Smooth muscle cell (in vitro differentiated cells): ENCODE measurements around the gene FASTKD3. TPM values are rescaled to one million over a fixed set of nuclear protein-coding genes. Genes with fewer than 3 reads are reported as not detected.
"Not testable (repeated sequence)": the region's sequence is repeated elsewhere in the genome, so short reads cannot be mapped to it uniquely, and the experiment has no call there.

Source experiments
- DNase-seq: peaks from one replicate; lab custom pipeline; 2025; ENCODE audit not compliant: unreplicated experiment; lab: John Stamatoyannopoulos, UW
- H2AFZ ChIP-seq: fragments of 200-600 bp; sonication (generic); 2 replicates; pipeline ENCODE4 v1.6.0; 2016; ENCODE audit warnings: antibody characterized with exemption, low read depth, mild to moderate bottlenecking
- H3F3A ChIP-seq: fragments of 200-600 bp; sonication (generic); 2 replicates; pipeline ENCODE4 v1.6.0; 2017; ENCODE audit warnings: antibody characterized with exemption, low read depth
- H3K27ac ChIP-seq: fragments of 200-600 bp; sonication (generic); 2 replicates; pipeline ENCODE4 v1.5.1; 2016; ENCODE audit warnings: low read depth, mild to moderate bottlenecking
- H3K27me3 ChIP-seq: fragments of 200-600 bp; sonication (generic); 2 replicates; pipeline ENCODE4 v1.6.1; 2016; ENCODE audit warnings: low read depth, mild to moderate bottlenecking
- H3K36me3 ChIP-seq: fragments of 200-600 bp; sonication (generic); 2 replicates; pipeline ENCODE4 v1.5.1; 2016; ENCODE audit warnings: low read depth
- H3K4me1 ChIP-seq: fragments of 200-600 bp; sonication (generic); 2 replicates; pipeline ENCODE4 v1.5.1; 2016; ENCODE audit warnings: low read depth
- H3K4me2 ChIP-seq: fragments of 200-600 bp; sonication (generic); 2 replicates; pipeline ENCODE4 v1.6.0; 2016; ENCODE audit warnings: mild to moderate bottlenecking
- H3K4me3 ChIP-seq: fragments of 200-600 bp; sonication (generic); 2 replicates; pipeline ENCODE4 v1.5.1; 2016; ENCODE audit warnings: mild to moderate bottlenecking
- H3K79me2 ChIP-seq: fragments of 200-600 bp; sonication (generic); 2 replicates; pipeline ENCODE4 v1.6.0; 2016; ENCODE audit warnings: low read depth, mild to moderate bottlenecking
- H3K9ac ChIP-seq: fragments of 200-600 bp; sonication (generic); 2 replicates; pipeline ENCODE4 v1.6.0; 2016; ENCODE audit warnings: low read depth
- H3K9me3 ChIP-seq: fragments of 200-600 bp; sonication (generic); replicated peaks from 2 replicates; pipeline ENCODE4 v1.5.1; 2016; ENCODE audit warnings: low read depth
- H4K20me1 ChIP-seq: fragments of 200-600 bp; sonication (generic); 2 replicates; pipeline ENCODE4 v1.6.0; 2016; ENCODE audit warnings: low read depth
- WGBS: methylation state at CpG from one replicate; pipeline ENCODE4 v1.1.7; 2016; ENCODE audit warnings: low lambda C conversion rate; 5-methylcytosine and 5-hydroxymethylcytosine counted together
- polyA plus RNA-seq: library from polyadenylated mRNA; unstranded; fragments of >200 nt; fragmentation: Nextera tagmentation; extraction: Ambion mirVana; gene quantifications from 2 replicates; pipeline ENCODE4 v1.2.1, GENCODE V29; 2016
- total RNA-seq: library from RNA; depleted of rRNA; stranded (reverse); fragments of >200 nt; gene quantifications from 2 replicates; pipeline ENCODE4 v1.2.3, GENCODE V29; 2014
- TF ChIP-seq, protein P1 (sequence below): fragments of 200-600 bp; sonication (generic); IDR thresholded peaks from 2 replicates; pipeline ENCODE4 v1.5.1; 2017; ENCODE audit warnings: borderline replicate concordance, mild to moderate bottlenecking, antibody characterized with exemption; ENCODE audit not compliant: insufficient read depth, poor library complexity, severe bottlenecking

The FASTKD3 gene
- total RNA-seq = 16.5 and 18.0 TPM in 2 replicates
- 4.6 and 12.6 TPM in 2 replicates for polyA plus RNA-seq

GRCh38 chr5:7868773-7869473 is at the start of gene FASTKD3, which contains the start of gene MTRR:
Gene FASTKD3 (minus strand): TSS chr5:7869031. CDS start chr5:7868083, 948 bp downstream.
Gene MTRR (plus strand): TSS chr5:7869148. CDS start chr5:7870795, 1,647 bp downstream.
- peak within 1 kb of the TSS; percentile 92 for H3K9ac ChIP-seq
- H3K36me3 ChIP-seq = peaks cover 10% of the 10 kb centered on the region
- H2AFZ ChIP-seq = peak within 1 kb of the TSS; percentile 94
- peak within 1 kb of the TSS; percentile 56 for H3K27ac ChIP-seq
- H3K79me2 ChIP-seq = peaks cover 62% of the 10 kb centered on the region
- H3K4me2 ChIP-seq = peak within 1 kb of the TSS; percentile 92
- no peaks in the 10 kb centered on the region for H3K9me3 ChIP-seq
- no peaks in the 10 kb centered on the region for H3F3A ChIP-seq
- peak within 1 kb of the TSS; percentile 97 for H3K4me3 ChIP-seq
- H4K20me1 ChIP-seq = peaks cover 41% of the 10 kb centered on the region
- no peaks in the 10 kb centered on the region for H3K27me3 ChIP-seq
- WGBS = 1% methylated on average over 60 of the region's 83 CpGs
- TF ChIP-seq, protein P1, sequence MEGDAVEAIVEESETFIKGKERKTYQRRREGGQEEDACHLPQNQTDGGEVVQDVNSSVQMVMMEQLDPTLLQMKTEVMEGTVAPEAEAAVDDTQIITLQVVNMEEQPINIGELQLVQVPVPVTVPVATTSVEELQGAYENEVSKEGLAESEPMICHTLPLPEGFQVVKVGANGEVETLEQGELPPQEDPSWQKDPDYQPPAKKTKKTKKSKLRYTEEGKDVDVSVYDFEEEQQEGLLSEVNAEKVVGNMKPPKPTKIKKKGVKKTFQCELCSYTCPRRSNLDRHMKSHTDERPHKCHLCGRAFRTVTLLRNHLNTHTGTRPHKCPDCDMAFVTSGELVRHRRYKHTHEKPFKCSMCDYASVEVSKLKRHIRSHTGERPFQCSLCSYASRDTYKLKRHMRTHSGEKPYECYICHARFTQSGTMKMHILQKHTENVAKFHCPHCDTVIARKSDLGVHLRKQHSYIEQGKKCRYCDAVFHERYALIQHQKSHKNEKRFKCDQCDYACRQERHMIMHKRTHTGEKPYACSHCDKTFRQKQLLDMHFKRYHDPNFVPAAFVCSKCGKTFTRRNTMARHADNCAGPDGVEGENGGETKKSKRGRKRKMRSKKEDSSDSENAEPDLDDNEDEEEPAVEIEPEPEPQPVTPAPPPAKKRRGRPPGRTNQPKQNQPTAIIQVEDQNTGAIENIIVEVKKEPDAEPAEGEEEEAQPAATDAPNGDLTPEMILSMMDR = no peak
- H3K4me1 ChIP-seq = peaks cover 14% of the 10 kb centered on the region
- DNase-seq = peak; percentile 57

- Histone ChIP-seq H3K4me1 (no peaks in the 10 kb centered on the region), H3K9me3 (no peaks in the 10 kb centered on the region), H4K20me1 (no peaks in the 10 kb centered on the region), H3K4me2 (no peak overlapping the region), H3K36me3 (no peaks in the 10 kb centered on the region), H3K27ac (no peak overlapping the region), H3K79me2 (no peaks in the 10 kb centered on the region), H3F3A (no peaks in the 10 kb centered on the region), H3K27me3 (no peaks in the 10 kb centered on the region), H3K9ac (no peak overlapping the region), H2AFZ (no peak overlapping the region), H3K4me3 (no peak overlapping the region)
- TF ChIP-seq, protein P1 = no peak
- no peak for DNase-seq
- 71% methylated on average over 5 of the region's 5 CpGs for WGBS
Measured at GRCh38 chr5:7917130-7918123, 48.6 kb upstream of the FASTKD3 start.

- TF ChIP-seq, protein P1 = no peak
- Histone ChIP-seq H3K27me3 (no peaks in the 10 kb centered on the region), H3K36me3 (no peaks in the 10 kb centered on the region), H3K4me2 (no peak overlapping the region), H3F3A (no peaks in the 10 kb centered on the region), H4K20me1 (no peaks in the 10 kb centered on the region), H3K27ac (no peak overlapping the region), H3K79me2 (no peaks in the 10 kb centered on the region), H3K9ac (no peak overlapping the region), H3K9me3 (no peaks in the 10 kb centered on the region), H3K4me3 (no peak overlapping the region), H2AFZ (no peak overlapping the region), H3K4me1 (no peaks in the 10 kb centered on the region)
- no peak for DNase-seq
- WGBS = 83% methylated on average over 6 of the region's 6 CpGs
Measured at GRCh38 chr5:7916171-7916804, 47.5 kb upstream of the FASTKD3 start.

GRCh38 chr5:7911429-7911771 is 42.6 kb upstream of the FASTKD3 start:
- H3F3A ChIP-seq, H3K4me2 ChIP-seq, H3K79me2 ChIP-seq, H4K20me1 ChIP-seq, H3K9ac ChIP-seq, H3K4me1 ChIP-seq, H3K4me3 ChIP-seq, H3K27ac ChIP-seq, H2AFZ ChIP-seq, H3K27me3 ChIP-seq, DNase-seq: not testable (repeated sequence)
- H3K36me3 ChIP-seq = peaks cover 12% of the 10 kb centered on the region
- 92% methylated on average over 3 of the region's 3 CpGs for WGBS
- H3K9me3 ChIP-seq = peaks cover 15% of the 10 kb centered on the region
